Neutrophil (primary cell): ENCODE results near the gene IFNL2.
"Not testable (repeated sequence)": the region's sequence is repeated elsewhere in the genome, so short reads cannot be mapped to it uniquely, and the experiment has no call there.

Source experiments
- H3K27ac ChIP-seq: fragments of 200-600 bp; sonication (generic); 2 replicates; pipeline ENCODE4 v1.5.1; 2016; ENCODE audit warnings: mild to moderate bottlenecking, moderate library complexity
- H3K27me3 ChIP-seq: fragments of 200-600 bp; sonication (generic); 2 replicates; pipeline ENCODE4 v1.6.0; 2016; ENCODE audit warnings: mild to moderate bottlenecking
- H3K36me3 ChIP-seq: fragments of 200-600 bp; sonication (generic); 2 replicates; pipeline ENCODE4 v1.5.1; 2017
- H3K4me1 ChIP-seq, 2 experiments: fragments of 200-600 bp in 1 of 2; sonication (generic) in 1 of 2; 1 replicate in 1 of 2; 2 replicates in 1 of 2; pipeline versions ENCODE4 v1.5.1 to v1.6.1; 2013 to 2016; ENCODE audit warnings: low read depth in 1 of 2, low read length in 1 of 2, mild to moderate bottlenecking in 1 of 2, moderate library complexity in 1 of 2; ENCODE audit not compliant: control insufficient read depth in 1 of 2, insufficient read depth in 1 of 2
- H3K4me3 ChIP-seq, 2 experiments: fragments of 200-600 bp in 1 of 2; sonication (generic) in 1 of 2; 1 replicate in 1 of 2; 2 replicates in 1 of 2; pipeline ENCODE4 v1.5.1; 2013 to 2016; ENCODE audit warnings: low read depth in 1 of 2, low read length in 1 of 2, mild to moderate bottlenecking in 1 of 2, moderate library complexity in 1 of 2
- H3K9me3 ChIP-seq: fragments of 200-600 bp; sonication (generic); 2 replicates; pipeline ENCODE4 v1.5.1; 2016
- CTCF ChIP-seq: fragments of 200-600 bp; sonication (generic); IDR thresholded peaks from 2 replicates; pipeline ENCODE4 v1.5.1; 2016; ENCODE audit warnings: antibody characterized with exemption

The IFNL2 gene

GRCh38 chr19:39236527-39236926, 31.7 kb upstream of the IFNL2 start:
- Histone ChIP-seq H3K4me1 (peaks cover 0 to 4% of the 10 kb centered on the region in 2 experiments), H3K27ac (no peak overlapping the region), H3K36me3 (no peaks in the 10 kb centered on the region), H3K9me3 (no peaks in the 10 kb centered on the region), H3K4me3 (no peak overlapping the region), H3K27me3 (peaks cover 36% of the 10 kb centered on the region)
- no peak for TF ChIP-seq CTCF

GRCh38 chr19:39237200-39238184, 30.7 kb upstream of the IFNL2 start:
- Histone ChIP-seq H3K36me3 (no peaks in the 10 kb centered on the region), H3K27me3 (peaks cover 39% of the 10 kb centered on the region), H3K27ac (no peak overlapping the region), H3K4me1 (peaks cover 0 to 4% of the 10 kb centered on the region in 2 experiments), H3K4me3 (no peak overlapping the region), H3K9me3 (no peaks in the 10 kb centered on the region)
- TF ChIP-seq CTCF, result no peak

- Histone ChIP-seq H3K27ac (no peak overlapping the region), H3K4me3 (no peak overlapping the region), H3K27me3 (peaks cover 36% of the 10 kb centered on the region), H3K36me3 (no peaks in the 10 kb centered on the region), H3K9me3 (no peaks in the 10 kb centered on the region), H3K4me1 (peaks cover 0 to 4% of the 10 kb centered on the region in 2 experiments)
- no peak for TF ChIP-seq CTCF
Observed at GRCh38 chr19:39238209-39238608, 30.0 kb upstream of the IFNL2 start.

- no peak for TF ChIP-seq CTCF
- no peak overlapping the region for H3K4me3 ChIP-seq
- no peak overlapping the region for H3K27ac ChIP-seq
- H3K4me1 ChIP-seq, result peaks cover 0 to 4% of the 10 kb centered on the region in 2 experiments
- no peaks in the 10 kb centered on the region for H3K9me3 ChIP-seq
- peaks cover 36% of the 10 kb centered on the region for H3K27me3 ChIP-seq
- H3K36me3 ChIP-seq, result no peaks in the 10 kb centered on the region
Observed at GRCh38 chr19:39238944-39239343, 29.3 kb upstream of the IFNL2 start.

- Histone ChIP-seq H3K9me3 (no peaks in the 10 kb centered on the region), H3K27ac (no peak overlapping the region), H3K27me3 (peaks cover 38% of the 10 kb centered on the region), H3K4me1 (peaks cover 0 to 4% of the 10 kb centered on the region in 2 experiments), H3K36me3 (no peaks in the 10 kb centered on the region), H3K4me3 (no peak overlapping the region)
- no peak for TF ChIP-seq CTCF
Observed at GRCh38 chr19:39240421-39240820, 27.8 kb upstream of the IFNL2 start.

- not testable (repeated sequence) for H3K4me3 ChIP-seq, H3K36me3 ChIP-seq, H3K9me3 ChIP-seq, H3K27ac ChIP-seq, H3K4me1 ChIP-seq
- H3K27me3 ChIP-seq, result peaks cover 51% of the 10 kb centered on the region
Observed at GRCh38 chr19:39243741-39244140, 24.5 kb upstream of the IFNL2 start.

GRCh38 chr19:39244410-39245100, 23.6 kb upstream of the IFNL2 start, which contains the start of gene IFNL3:
Gene IFNL3, minus strand, starts transcription at chr19:39245006. Its CDS starts 39 bp downstream, at chr19:39244967.
- H3K27ac ChIP-seq, H3K4me1 ChIP-seq, H3K9me3 ChIP-seq, H3K4me3 ChIP-seq, H3K36me3 ChIP-seq: not testable (repeated sequence)
- peaks cover 59% of the 10 kb centered on the region for H3K27me3 ChIP-seq

- H3K4me3 ChIP-seq, H3K4me1 ChIP-seq, H3K27ac ChIP-seq, H3K36me3 ChIP-seq, H3K9me3 ChIP-seq: not testable (repeated sequence)
- H3K27me3 ChIP-seq, result peaks cover 63% of the 10 kb centered on the region
Observed at GRCh38 chr19:39245166-39245565, 23.0 kb upstream of the IFNL2 start.
